HG02885 (cell line): ENCODE measurements around the gene ESD.
"Not testable (repeated sequence)": the region's sequence is repeated elsewhere in the genome, so short reads cannot be mapped to it uniquely, and the experiment has no call there.

Source experiments
- ATAC-seq: cut with Tn5 transposase; IDR thresholded peaks from one replicate; pipeline ENCODE4 v1.9.1; 2021; ENCODE audit warnings: mild to moderate bottlenecking; ENCODE audit not compliant: unreplicated experiment, poor library complexity

Gene ESD

DNA sequence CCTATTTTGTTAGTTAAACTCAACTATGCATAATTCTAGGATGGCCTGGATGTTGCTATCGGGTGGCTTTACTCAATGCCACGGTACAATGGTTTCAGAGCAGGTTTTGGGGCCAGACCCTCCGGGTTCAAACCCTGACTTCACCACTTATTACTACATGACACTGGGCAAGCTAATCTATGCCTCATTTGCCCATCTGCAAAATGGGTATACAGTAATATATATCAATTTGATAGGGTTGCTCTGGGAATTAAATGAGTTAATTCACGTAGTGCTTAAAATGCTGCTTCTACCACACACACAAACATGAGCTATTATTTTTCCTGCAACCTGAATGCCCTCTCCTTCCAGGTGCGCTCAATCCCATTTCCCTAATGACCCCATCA, 839 bp downstream of the ESD start:
- ATAC-seq = no peak

DNA sequence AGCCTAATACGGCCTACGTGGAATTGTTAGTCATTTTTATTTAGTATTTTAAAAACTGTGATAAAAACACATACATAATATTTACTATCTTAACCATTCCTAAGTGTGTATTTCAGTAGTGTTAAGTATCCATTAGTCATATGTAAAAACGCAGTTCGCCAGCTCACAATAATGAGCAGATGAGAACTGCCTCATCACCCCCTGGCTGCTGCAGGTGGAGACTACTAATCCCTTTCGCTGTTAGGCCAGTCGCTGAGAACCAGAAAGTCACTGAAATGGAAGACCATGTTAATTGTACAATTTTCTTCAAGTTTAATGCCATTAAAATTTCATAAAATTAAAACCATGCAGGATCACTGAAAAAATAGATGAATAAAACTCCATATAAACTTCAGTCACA, 1.6 kb downstream of the ESD start:
- ATAC-seq = no peak

DNA sequence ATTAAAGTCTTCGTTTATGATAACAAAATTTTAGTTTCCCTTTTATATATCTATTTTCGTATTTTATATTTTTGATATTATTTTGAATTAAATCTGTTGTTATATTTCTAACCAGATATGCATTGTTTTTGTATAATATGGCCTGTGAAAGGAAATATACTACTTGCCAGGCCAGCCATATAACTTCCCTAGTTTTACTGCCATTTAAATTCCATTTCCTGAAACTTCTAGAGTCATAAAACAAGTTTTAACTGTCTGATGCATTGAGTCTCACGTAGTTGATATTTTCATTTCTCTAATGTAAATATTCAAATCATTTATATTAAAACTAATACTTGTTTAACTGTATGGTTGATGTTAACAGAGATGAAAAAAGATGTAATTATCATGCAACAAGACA, 13.5 kb downstream of the ESD start:
- no peak for ATAC-seq

DNA sequence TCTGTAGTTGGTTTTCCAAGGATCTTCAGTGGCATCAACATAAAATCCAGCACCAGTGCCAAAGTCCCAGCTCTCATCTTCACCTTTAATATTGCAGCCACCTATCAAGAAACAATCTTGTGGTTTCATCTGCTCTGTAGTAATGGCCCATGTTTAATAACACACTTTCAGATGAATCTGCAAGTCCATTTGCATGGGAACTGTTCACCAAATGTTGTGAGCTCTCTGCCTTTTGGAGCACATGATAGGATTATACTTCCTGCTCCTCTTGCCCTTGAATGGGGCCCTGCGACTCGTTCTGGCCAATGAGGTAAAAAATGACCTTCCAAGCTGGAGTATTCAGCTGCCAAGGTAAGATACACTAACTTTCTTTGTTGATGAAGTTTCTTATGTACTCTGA, 14.3 kb downstream of the ESD start:
- ATAC-seq = no peak

DNA sequence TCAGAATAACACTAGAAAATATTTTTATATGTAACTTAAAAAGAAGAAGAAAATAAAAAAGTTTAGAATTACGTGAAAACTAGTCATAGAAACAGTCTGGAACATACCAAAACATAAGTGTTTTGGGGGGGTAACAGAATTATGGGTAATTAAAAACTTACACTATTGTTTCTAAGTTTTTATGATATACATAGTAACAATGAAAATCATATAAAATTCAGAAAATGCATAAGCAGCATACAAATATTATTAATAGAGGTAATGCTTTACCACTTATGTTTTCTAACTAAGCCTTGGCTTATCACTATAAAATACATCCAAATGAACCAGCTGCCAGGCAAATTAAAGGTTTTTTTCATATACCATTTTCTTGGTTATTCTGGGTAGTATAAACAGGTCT, 14.9 kb downstream of the ESD start:
- no peak for ATAC-seq

DNA sequence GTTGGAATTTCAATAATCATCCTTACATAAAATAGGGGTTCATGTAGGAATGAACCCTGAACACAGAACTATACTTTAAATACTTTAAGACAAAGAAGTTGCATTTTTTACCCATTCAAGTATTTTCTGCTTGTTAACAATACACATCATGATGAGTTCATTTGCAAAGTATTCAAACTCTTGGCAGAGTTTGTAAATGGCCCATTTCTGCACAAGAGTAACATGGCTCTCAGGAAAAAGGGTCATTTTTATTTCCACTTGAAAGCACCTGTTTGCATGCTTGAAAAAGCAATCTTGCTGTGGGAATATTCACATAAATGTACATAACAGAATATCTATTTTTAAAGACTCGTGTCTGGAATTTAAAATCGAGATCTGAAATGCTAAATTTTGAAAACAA, 18.1 kb downstream of the ESD start:
- ATAC-seq = no peak

DNA sequence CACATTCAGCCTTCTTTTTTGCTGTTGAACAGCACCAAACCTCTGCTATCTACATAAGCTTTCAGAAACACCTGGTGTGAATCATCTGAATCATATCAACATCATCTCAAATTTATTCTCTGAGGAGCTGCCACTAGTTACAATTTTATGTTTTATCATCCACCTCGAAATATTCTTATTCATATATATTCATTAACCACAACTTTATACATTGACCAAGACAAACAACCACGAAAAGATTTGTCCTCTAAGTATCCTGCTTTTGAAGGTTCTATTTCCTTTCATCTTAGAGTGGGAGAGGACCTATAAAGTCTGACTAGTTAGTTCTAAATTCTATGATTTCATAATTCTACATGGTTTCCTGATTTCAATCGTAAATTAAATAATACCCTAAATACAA, 18.9 kb downstream of the ESD start:
- no peak for ATAC-seq

DNA sequence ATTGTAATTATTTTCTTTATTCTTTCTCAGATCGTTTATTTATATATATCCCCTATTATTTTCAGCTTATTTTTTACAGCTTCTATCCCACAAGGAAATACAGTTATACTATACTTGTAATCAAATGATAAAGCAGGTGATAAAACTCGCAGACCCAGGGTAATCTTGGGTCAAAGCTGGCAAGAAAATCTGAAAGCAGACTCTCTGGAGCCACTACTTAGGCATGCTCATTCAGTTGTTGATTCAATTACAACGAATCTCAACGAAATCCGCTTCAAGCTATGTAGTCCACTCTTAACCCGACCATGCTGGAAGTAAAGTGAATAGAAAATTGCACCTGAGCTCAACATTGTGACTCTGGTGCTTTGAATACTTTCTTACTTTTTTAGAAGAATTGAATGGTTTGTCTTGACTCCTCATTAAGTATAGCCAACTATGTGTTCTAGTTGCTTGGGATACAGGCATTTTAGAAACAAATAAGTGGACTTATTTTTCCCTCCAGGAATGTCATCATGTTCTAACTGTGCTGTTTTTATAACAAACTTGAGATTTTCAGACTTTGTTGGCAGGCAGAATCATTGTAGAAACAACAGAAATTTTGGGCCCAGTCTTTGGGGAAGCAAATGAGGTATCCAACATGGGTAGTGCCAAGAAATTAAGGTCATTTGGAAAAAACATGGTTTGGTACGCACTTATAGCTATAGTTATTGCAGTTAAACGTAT, 21.4 kb downstream of the ESD start:
- ATAC-seq = no peak

DNA sequence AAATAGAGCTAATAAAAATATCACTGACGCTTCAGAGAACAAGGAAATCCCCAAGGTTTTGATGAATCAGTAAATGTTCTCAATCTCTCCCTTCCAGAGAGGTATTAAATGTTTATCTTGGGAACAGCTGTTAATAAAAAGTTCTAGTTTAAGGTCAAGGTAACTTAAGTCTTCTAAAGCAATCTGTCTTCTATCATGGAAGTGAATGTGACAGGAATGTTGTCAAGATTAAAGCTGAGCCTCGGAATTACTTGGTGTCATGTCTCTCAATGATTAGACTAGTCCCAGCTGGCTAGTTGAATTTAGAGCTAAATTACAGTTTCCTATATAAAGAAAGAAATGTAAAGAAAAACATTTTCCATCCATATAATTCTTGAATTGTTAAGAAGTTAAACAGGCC, 23.4 kb downstream of the ESD start:
- no peak for ATAC-seq

DNA sequence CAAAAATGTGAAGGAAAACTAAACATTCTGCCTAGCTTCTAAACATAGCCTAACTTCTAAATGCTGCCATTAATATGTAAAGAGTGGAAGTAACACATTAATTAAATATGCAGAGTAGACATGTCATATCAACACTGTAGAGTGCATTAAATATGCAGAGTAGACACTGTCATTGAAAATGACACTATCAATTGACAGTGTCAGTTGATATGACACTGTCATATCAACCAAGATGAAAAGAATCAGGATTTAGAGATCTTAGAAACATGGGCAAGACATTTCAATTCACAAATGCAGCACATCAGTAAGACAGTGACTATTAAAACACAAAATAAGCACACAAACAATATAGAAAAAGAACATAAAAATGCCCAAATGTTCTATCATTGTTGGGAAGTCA, 25.3 kb downstream of the ESD start:
- ATAC-seq = no peak

DNA sequence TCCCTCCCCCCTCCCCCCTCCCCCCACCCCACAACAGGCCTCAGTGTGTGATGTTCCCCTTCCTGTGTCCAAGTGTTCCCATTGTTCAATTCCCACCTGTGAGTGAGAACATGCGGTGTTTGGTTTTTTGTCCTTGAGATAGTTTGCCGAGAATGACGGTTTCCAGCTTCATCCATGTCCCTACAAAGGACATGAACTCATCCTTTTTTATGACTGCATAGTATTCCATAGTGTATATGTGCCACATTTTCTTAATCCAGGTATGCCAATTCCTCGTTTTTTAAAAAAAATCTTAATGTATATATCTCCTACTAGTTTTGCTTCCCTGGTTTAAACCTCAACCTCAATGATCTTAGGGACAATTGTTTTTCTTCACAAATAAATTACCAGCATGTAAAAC, 27.0 kb downstream of the ESD start:
- not testable (repeated sequence) for ATAC-seq

DNA sequence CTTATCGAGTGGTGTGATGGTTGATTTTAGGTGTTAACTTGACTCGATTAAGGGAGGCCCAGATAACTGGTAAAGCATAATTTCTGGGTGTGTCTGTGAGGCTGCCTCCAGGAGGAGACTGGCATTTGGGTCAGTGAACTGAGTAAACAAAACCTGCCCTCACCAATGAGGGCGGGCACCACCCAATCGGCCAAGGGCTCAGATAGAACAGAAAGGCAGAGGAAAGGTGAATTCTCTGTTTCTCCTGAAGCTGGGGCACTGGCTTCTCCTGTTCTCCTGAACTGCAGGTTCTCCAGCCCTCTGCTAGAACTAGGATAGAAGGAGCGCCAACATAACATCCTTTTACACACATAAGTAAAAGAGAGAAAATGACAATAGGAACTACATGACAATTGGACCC, 35.1 kb downstream of the ESD start:
- no peak for ATAC-seq

DNA sequence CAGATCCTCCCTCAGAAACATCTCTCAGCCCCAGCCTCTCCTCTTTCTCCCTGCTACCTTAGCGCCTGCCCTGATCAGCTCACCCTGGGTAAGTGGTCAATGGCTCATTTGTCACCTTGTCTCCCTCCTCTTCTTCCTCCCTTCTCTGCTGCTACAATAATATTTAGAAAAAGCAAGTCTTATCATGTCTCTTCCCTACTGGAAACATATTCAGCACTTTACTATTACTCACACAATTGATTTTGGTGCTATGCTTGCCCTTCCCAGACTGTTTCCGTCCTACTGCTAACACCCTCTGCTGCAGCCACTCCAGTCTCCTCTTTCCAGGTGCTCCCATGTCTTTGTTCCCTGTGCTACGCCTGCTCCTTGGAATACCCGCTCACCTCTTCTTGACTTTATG, 35.8 kb downstream of the ESD start:
- no peak for ATAC-seq

DNA sequence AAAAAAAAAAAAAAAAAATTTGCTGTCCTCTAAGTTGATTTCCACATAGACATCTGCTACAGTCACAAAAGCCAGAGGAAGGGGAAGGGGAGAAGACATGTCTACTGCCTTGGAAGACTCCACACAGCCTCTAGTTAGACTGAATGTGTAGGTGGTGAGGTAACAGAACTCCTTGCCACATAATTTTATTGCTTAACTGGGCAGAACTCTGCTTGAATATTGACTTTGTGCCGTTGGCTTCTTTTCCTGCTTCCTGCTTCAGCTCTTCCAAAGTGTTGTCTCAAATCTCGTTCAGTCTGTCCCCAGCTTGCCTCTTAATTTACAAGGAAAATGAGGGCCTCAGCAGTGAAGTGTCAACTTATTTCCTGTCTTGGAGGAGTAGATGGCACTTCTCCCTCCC, 37.1 kb downstream of the ESD start:
- no peak for ATAC-seq

DNA sequence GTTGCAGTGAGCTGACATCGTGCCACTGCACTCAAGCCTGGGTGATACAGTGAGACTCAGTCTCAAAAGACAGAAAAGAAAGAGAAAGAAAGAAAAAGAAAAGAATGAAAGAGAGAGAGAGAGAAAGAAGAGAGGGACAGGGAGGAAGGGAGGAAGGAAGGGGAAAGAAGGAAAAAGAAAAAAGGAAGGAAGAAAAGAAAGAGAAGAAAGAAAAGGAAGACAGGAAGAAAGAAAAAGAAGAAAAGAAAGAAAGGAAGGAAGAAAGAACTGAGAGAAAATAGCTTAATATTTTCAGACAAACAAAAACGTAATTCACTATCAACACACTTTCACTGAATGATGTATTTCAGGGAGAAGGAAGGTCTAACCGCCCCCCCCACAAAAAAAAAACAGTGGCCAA, 39.3 kb downstream of the ESD start:
- no peak for ATAC-seq

DNA sequence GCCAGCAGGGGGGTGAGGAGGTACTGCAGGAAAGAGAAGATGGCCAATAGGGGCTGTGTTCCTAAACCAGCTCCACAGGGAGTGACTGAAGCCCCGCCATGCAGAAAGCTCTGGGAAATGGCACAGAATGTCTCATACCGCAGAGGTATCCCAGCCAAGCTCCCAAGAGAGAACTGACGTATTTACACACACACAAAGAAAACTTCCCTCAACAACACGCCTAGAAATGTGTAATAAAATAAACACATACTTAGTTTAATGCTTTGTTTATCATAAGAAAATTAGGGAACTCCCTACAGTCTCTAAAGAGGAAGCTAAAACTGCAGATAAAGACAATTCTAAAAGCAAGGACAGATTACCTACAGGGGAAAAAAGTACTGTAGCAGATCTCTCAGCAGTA, 40.0 kb downstream of the ESD start:
- ATAC-seq = no peak

DNA sequence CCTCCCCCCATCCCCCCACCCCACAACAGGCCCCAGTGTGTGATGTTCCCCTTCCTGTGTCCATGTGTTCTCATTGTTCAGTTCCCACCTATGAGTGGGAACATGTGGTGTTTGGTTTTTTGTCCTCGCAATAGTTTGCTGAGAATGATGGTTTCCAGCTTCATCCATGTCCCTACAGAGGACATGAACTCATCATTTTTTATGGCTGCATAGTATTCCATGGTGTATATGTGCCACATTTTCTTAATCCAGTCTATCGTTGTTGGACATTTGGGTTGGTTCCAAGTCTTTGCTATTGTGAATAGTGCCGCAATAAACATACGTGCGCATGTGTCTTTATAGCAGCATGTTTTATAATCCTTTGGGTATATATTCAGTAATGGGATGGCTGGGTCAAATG, 41.5 kb downstream of the ESD start:
- ATAC-seq = not testable (repeated sequence)

DNA sequence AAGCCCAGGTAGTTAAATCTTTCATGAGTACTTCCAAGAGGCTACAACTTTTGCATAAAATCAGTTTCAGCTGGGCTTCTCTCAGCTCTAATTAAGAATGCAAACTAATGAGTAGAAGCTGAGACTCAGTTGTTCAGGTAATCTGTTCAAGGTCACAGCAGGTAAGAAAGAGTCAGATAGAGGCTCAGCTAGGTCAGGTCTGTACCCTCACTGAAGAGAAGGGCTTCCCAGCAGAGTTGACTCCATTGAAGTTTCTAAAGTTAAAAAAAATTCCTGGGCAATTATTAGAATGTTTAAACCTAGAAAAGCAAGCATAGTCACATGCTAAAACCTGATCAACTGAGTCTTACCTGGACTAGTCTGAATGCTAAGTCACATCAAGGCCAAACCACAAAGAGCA, 42.1 kb downstream of the ESD start:
- ATAC-seq = no peak

DNA sequence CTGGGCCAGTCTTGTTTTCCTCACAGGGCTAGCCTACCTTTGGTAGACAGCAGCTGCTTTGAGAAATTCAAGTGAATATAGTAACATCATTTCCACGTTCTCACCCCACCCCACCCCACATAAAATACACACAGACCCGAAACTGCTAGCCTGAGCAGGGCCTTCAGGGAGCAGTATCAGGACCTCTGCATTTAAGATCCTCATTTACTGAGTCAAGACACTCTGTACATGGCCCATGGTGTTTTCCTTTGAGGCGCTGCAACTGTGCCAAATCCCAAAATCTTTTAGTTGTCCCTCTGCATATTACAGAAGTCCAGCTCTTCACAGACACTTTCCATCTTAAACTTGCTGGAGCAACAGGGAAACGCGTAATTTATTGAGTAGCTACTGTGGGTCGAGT, 43.0 kb downstream of the ESD start:
- no peak for ATAC-seq

DNA sequence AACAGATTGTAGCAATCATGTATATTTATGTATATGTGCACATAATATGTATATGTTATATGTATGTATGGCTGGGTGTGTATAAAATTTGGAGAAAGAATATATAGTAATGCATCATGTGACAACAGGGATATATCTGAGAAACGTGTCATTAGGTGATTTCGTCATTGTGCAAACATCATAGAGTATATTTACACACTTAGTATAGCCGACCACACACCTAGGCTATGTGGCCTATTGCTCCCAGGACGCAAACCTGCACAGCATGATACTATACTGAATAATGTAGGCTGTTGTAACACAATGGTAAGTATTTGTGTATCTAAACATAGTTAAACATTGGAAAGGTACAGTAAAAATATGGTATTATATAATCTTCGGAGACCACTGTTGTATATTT, 43.8 kb downstream of the ESD start:
- no peak for ATAC-seq

DNA sequence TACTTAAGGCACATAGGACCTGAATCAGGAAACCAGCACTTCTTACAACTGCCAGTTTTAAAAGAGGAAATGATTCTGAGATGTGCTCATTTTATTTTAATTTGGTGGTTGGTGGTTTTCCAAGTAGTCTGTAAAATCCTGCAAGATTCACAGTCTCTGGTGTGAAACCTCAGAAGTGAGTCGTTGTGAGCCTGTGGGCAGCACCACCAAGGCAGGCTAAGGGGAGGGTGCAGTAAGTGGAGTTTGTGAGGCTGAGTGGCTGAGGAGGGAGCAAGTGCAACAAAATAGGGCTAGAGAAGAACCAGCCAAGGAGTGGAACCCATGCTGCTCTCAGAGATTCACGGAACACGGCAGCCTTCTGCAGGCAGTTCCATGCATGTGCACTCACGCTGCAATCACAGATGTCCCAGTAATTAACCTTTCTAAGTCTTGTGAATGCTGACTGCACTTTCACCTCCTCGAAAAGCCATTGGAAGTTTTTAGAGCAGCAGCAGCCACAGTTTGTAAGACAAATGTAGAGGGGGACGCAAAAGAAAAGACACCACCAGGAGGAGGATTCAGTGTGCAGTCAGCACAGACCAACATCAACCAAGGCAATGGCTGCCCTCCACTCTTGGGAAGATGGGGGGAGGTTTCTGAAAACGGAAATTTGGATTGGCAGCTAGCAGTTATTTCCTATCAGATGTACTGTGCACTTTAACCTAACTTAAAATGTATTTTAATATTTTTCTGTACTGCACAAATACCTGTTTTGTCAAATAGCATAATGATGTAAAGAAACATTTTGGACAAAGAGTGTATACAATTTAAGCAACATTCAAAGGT, 44.9 kb downstream of the ESD start:
- ATAC-seq = peak; percentile 91

DNA sequence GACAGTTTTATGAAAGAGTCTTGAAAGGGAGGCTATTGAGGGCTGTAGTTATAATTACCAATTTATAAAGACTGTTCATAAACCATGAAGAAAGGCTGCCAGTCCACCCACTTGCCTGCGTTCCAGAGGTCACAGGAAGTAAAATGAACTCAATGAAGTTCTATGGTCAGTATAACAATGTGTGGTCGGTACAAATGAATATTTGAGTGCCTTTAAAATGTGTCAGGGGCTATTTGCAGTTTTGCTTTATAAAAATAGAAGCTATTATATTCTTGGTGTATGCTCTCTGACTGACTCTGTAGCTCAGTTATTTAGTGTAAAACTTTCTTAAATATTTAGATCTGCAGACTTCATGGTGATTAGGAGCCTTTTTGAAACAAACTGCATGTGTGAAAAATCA, 47.0 kb downstream of the ESD start:
- ATAC-seq = no peak
